SK-N-SH (cell line): ENCODE data around the gene DUSP2. TPM values are rescaled to one million over a fixed set of nuclear protein-coding genes. Genes with fewer than 3 reads are reported as not detected.

Source experiments
- CTCF ChIA-PET: fragments of 300-600, 350-600 bp; formaldehyde crosslinking; extraction: SDS; loops from one replicate; lab custom pipeline; 2021; lab: Yijun Ruan, JAX
- POLR2A ChIA-PET: fragments of 350-600 bp; sonication (Branson Sonifier 250); formaldehyde crosslinking; extraction: SDS; loops from one replicate; lab custom pipeline; 2020; ENCODE audit warnings: antibody characterized with exemption, inconsistent platforms; lab: Yijun Ruan, JAX
- DNase-seq: peaks from one replicate; pipeline ENCODE4 v3.0.0; 2012
- H2AFZ ChIP-seq: fragments of 200-600 bp; sonication (generic); 2 replicates; pipeline ENCODE4 v1.8.1; 2016; ENCODE audit warnings: antibody characterized with exemption, mild to moderate bottlenecking, low read depth
- H3F3A ChIP-seq: fragments of 200-600 bp; sonication (generic); replicated peaks from 2 replicates; pipeline ENCODE3; 2016; ENCODE audit warnings: antibody characterized with exemption, mild to moderate bottlenecking; ENCODE audit not compliant: insufficient read depth
- H3K27ac ChIP-seq, 2 experiments: fragments of 200-500 bp in 1 of 2; fragments of 200-600 bp in 1 of 2; sonication (Bioruptor generic) in 1 of 2; sonication (generic), shearing (Covaris generic) in 1 of 2; 2 replicates each; pipeline versions ENCODE4 v1.5.1 to v1.6.1; 2014 to 2016; ENCODE audit warnings: low read depth in 2 of 2, inconsistent platforms in 1 of 2, low read length in 1 of 2, mild to moderate bottlenecking in 1 of 2, mixed read lengths in 1 of 2
- H3K27me3 ChIP-seq: fragments of 200-600 bp; sonication (generic), shearing (Covaris generic); 2 replicates; pipeline ENCODE4 v1.6.1; 2016; ENCODE audit warnings: mixed run types; ENCODE audit not compliant: insufficient read depth
- H3K36me3 ChIP-seq, 2 experiments: fragments of 200-500 bp in 1 of 2; fragments of 200-600 bp in 1 of 2; sonication (Bioruptor generic) in 1 of 2; sonication (generic) in 1 of 2; replicated peaks in 1 of 2; 2 replicates each; pipeline versions ENCODE3 to v1.5.1; 2014 to 2016; ENCODE audit warnings: low read length in 1 of 2, mild to moderate bottlenecking in 1 of 2; ENCODE audit not compliant: insufficient read depth in 2 of 2, control insufficient read depth in 1 of 2
- H3K4me1 ChIP-seq, 2 experiments: fragments of 200-500 bp in 1 of 2; fragments of 200-600 bp in 1 of 2; sonication (Bioruptor generic) in 1 of 2; sonication (generic), shearing (Covaris generic) in 1 of 2; 2 replicates each; pipeline versions ENCODE4 v1.5.1 to v1.6.1; 2014 to 2016; ENCODE audit warnings: low read depth in 1 of 2, low read length in 1 of 2, mixed run types in 1 of 2; ENCODE audit not compliant: insufficient read depth in 2 of 2, control insufficient read depth in 1 of 2
- H3K4me2 ChIP-seq: fragments of 200-600 bp; sonication (generic), shearing (Covaris generic); 2 replicates; pipeline ENCODE4 v1.6.1; 2017; ENCODE audit warnings: mixed run types
- H3K4me3 ChIP-seq, 2 experiments: fragments of 200-500 bp in 1 of 2; fragments of 200-600 bp in 1 of 2; sonication (Bioruptor generic) in 1 of 2; sonication (generic), shearing (Covaris generic) in 1 of 2; 2 replicates each; pipeline versions ENCODE4 v1.5.1 to v1.8.1; 2014 to 2016; ENCODE audit warnings: low read depth in 2 of 2, inconsistent platforms in 1 of 2, low read length in 1 of 2, mild to moderate bottlenecking in 1 of 2, mixed read lengths in 1 of 2, moderate library complexity in 1 of 2
- H3K79me2 ChIP-seq: fragments of 200-600 bp; sonication (generic); 2 replicates; pipeline ENCODE4 v1.8.1; 2017; ENCODE audit warnings: mild to moderate bottlenecking; ENCODE audit not compliant: insufficient read depth
- H3K9ac ChIP-seq: fragments of 200-600 bp; sonication (generic); 2 replicates; pipeline ENCODE4 v1.6.1; 2017; ENCODE audit warnings: mixed run types
- H3K9me2 ChIP-seq: fragments of 200-600 bp; sonication (generic); 2 replicates; pipeline ENCODE4 v1.6.1; 2017; ENCODE audit warnings: mixed run types
- H3K9me3 ChIP-seq: fragments of 200-600 bp; sonication (generic); 2 replicates; pipeline ENCODE4 v1.6.1; 2017; ENCODE audit warnings: mixed run types, mild to moderate bottlenecking, moderate library complexity
- H4K20me1 ChIP-seq: fragments of 200-600 bp; sonication (generic); 2 replicates; pipeline ENCODE4 v1.6.1; 2017; ENCODE audit warnings: mild to moderate bottlenecking, mixed run types; ENCODE audit not compliant: insufficient read depth
- CHD2 ChIP-seq: fragments of 150-350 bp; IDR thresholded peaks from 2 replicates; pipeline ENCODE4 v1.6.1; 2018; ENCODE audit warnings: low read length; ENCODE audit not compliant: partially characterized antibody
- CTCF ChIP-seq: fragments of 200-600 bp; sonication (generic); IDR thresholded peaks from 2 replicates; pipeline ENCODE4 v1.6.1; 2017; ENCODE audit warnings: antibody characterized with exemption, mild to moderate bottlenecking, moderate library complexity
- ELF1 ChIP-seq: IDR thresholded peaks from 2 replicates; pipeline ENCODE4 v1.4.0; 2012
- EP300 ChIP-seq, 2 experiments: IDR thresholded peaks; 2 replicates each; pipeline versions ENCODE4 v1.4.0 to v1.6.1; 2012; ENCODE audit warnings: borderline replicate concordance in 1 of 2, low read depth in 1 of 2, low read length in 1 of 2
- FOSL2 ChIP-seq: IDR thresholded peaks from 2 replicates; pipeline ENCODE4 v1.4.0; 2012; ENCODE audit warnings: low read depth, mild to moderate bottlenecking, moderate library complexity, borderline replicate concordance
- FOXM1 ChIP-seq: IDR thresholded peaks from 2 replicates; pipeline ENCODE4 v1.4.0; 2012; ENCODE audit warnings: low read depth, mild to moderate bottlenecking
- NFIC ChIP-seq: IDR thresholded peaks from 2 replicates; pipeline ENCODE4 v1.4.0; 2012; ENCODE audit warnings: borderline replicate concordance
- POLR2AphosphoS5 ChIP-seq: IDR thresholded peaks from 2 replicates; pipeline ENCODE4 v1.6.1; 2012; ENCODE audit warnings: low read depth, low read length
- RAD21 ChIP-seq: IDR thresholded peaks from 2 replicates; pipeline ENCODE4 v1.6.1; 2012; ENCODE audit warnings: mild to moderate bottlenecking, low read length
- RFX5 ChIP-seq: IDR thresholded peaks from 2 replicates; pipeline ENCODE4 v1.6.1; 2012; ENCODE audit warnings: mild to moderate bottlenecking, improper control_type of control experiment, low read length
- RXRA ChIP-seq: IDR thresholded peaks from 2 replicates; pipeline ENCODE4 v1.4.0; 2012; ENCODE audit warnings: low read depth, mild to moderate bottlenecking, borderline replicate concordance
- TEAD4 ChIP-seq: IDR thresholded peaks from 2 replicates; pipeline ENCODE4 v1.4.0; 2012; ENCODE audit warnings: mild to moderate bottlenecking, borderline replicate concordance; ENCODE audit not compliant: insufficient read depth
- USF1 ChIP-seq: IDR thresholded peaks from 2 replicates; pipeline ENCODE4 v1.4.0; 2012; ENCODE audit warnings: low read depth, borderline replicate concordance
- WGBS: methylation state at CpG from one replicate; pipeline ENCODE4 v1.1.6; 2017; ENCODE audit warnings: low lambda C conversion rate; 5-methylcytosine and 5-hydroxymethylcytosine counted together
- polyA plus RNA-seq, 3 experiments: library from polyadenylated mRNA; depleted of rRNA; stranded (reverse); fragments of >200 nt; gene quantifications; 2 replicates each; pipeline ENCODE4 v1.2.3, GENCODE V29; 2012

Gene DUSP2
- polyA plus RNA-seq, 1 of the 3 experiments (the other 2 are of a cell fraction), result 0.79 TPM

- ChIA-PET CTCF (interaction anchor here (0.9 kb wide), 1 partner anchor 32 kb away, joined by 4 read pairs; the partner anchor contains the start of gene ASTL), POLR2A (no interaction called here)
- 90% methylated on average over 3 of the region's 3 CpGs for WGBS
- H3K9me2 ChIP-seq, result no peaks in the 10 kb centered on the region
- H3K27ac ChIP-seq, result no peak overlapping the region
- no peaks in the 10 kb centered on the region for H3K36me3 ChIP-seq
- H3K4me2 ChIP-seq, result no peak overlapping the region
- H3F3A ChIP-seq, result peaks cover 23% of the 10 kb centered on the region
- no peaks in the 10 kb centered on the region for H4K20me1 ChIP-seq
- no peak overlapping the region for H3K4me3 ChIP-seq
- no peaks in the 10 kb centered on the region for H3K79me2 ChIP-seq
- DNase-seq, result no peak
- peaks cover 4% of the 10 kb centered on the region; the same call in 1 of the 2 replicates for H3K9me3 ChIP-seq
- no peak overlapping the region for H2AFZ ChIP-seq
- H3K9ac ChIP-seq, result no peak overlapping the region
- peaks cover 0 to 2% of the 10 kb centered on the region in 2 experiments; a peak in 1 of 4 replicates for H3K4me1 ChIP-seq
- H3K27me3 ChIP-seq, result no peaks in the 10 kb centered on the region
- no peak for TF ChIP-seq ELF1
- no peak for TF ChIP-seq FOXM1
- TF ChIP-seq POLR2AphosphoS5, result no peak
- no peak for TF ChIP-seq TEAD4
- TF ChIP-seq CTCF, result no peak
Observed at GRCh38 chr2:96170626-96171025, 25.4 kb upstream of the DUSP2 start.

GRCh38 chr2:96169868-96170507, 24.7 kb upstream of the DUSP2 start:
- no peaks in the 10 kb centered on the region for H3K9me2 ChIP-seq
- H3K9ac ChIP-seq, result no peak overlapping the region
- no peak for TF ChIP-seq RXRA
- no peak for TF ChIP-seq RFX5
- TF ChIP-seq EP300 (IDR thresholded peaks at IDR 0.05; ENCODE audit: borderline replicate concordance in 1 of 2, low read depth in 1 of 2, low read length in 1 of 2), result no peak
- no peak for TF ChIP-seq RAD21
- TF ChIP-seq POLR2AphosphoS5, result no peak
- no peak for TF ChIP-seq FOSL2
- no peak for TF ChIP-seq NFIC
- no peak for TF ChIP-seq ELF1
- no peak for TF ChIP-seq CHD2
- no peak for TF ChIP-seq USF1
- TF ChIP-seq, all 33 proteins: peak for 0
- Histone ChIP-seq H3K36me3 (no peaks in the 10 kb centered on the region), H3K9me3 (peaks cover 4% of the 10 kb centered on the region; the same call in 1 of the 2 replicates), H4K20me1 (no peaks in the 10 kb centered on the region), H3K4me3 (no peak overlapping the region), H3K4me2 (no peak overlapping the region), H3K27ac (no peak overlapping the region), H3K79me2 (no peaks in the 10 kb centered on the region), H2AFZ (no peak overlapping the region), H3K4me1 (peaks cover 0 to 2% of the 10 kb centered on the region in 2 experiments; a peak in 1 of 4 replicates), H3F3A (peaks cover 17% of the 10 kb centered on the region), H3K27me3 (no peaks in the 10 kb centered on the region)
- POLR2A ChIA-PET, result no interaction called here
- DNase-seq, result no peak
- CTCF ChIA-PET, result interaction anchor here (0.9 kb wide), 1 partner anchor 32 kb away, joined by 4 read pairs; the partner anchor contains the start of gene ASTL
- WGBS, result 36% methylated on average over 2 of the region's 2 CpGs
